ENCODE measurements around the gene PCGF3.
"Not testable (repeated sequence)": the region's sequence is repeated elsewhere in the genome, so short reads cannot be mapped to it uniquely, and the experiment has no call there.

Gene PCGF3

GRCh38 chr4:669806-670559 lies 35.6 kb upstream of the PCGF3 start:
- DNase-seq: not testable (repeated sequence)

- DNase-seq: no peak
Observed at GRCh38 chr4:671769-672168, 33.9 kb upstream of the PCGF3 start.

- no peak for DNase-seq
Observed at GRCh38 chr4:673349-674091, 32.1 kb upstream of the PCGF3 start.

- peak; percentile 95 for DNase-seq
Observed at GRCh38 chr4:674172-675035, 31.2 kb upstream of the PCGF3 start, which contains the start of the genes ATP5ME and MYL5. Gene ATP5ME (minus strand): TSS chr4:674276. CDS start chr4:674247, 29 bp downstream. Gene MYL5 (plus strand): TSS chr4:674542. CDS start chr4:678027, 3,485 bp downstream.

GRCh38 chr4:675036-675882 lies 30.4 kb upstream of the PCGF3 start:
- DNase-seq: no peak

GRCh38 chr4:675980-676870 lies 29.4 kb upstream of the PCGF3 start:
- no peak for DNase-seq

GRCh38 chr4:676871-677235 lies 28.8 kb upstream of the PCGF3 start:
- DNase-seq: no peak

GRCh38 chr4:677431-678293 lies 28.0 kb upstream of the PCGF3 start:
- DNase-seq: no peak

GRCh38 chr4:678331-679103 lies 27.1 kb upstream of the PCGF3 start:
- no peak for DNase-seq

GRCh38 chr4:679104-679481 lies 26.5 kb upstream of the PCGF3 start:
- DNase-seq: no peak

GRCh38 chr4:679629-680028 lies 26.0 kb upstream of the PCGF3 start:
- no peak for DNase-seq

GRCh38 chr4:680091-680490 lies 25.5 kb upstream of the PCGF3 start:
- DNase-seq: no peak

- DNase-seq: no peak
Observed at GRCh38 chr4:680551-680927, 25.1 kb upstream of the PCGF3 start.

GRCh38 chr4:680928-681645 lies 24.5 kb upstream of the PCGF3 start:
- DNase-seq: peak; percentile 37

- DNase-seq: no peak
Observed at GRCh38 chr4:681736-682451, 23.7 kb upstream of the PCGF3 start.

GRCh38 chr4:682490-683172 lies 23.0 kb upstream of the PCGF3 start:
- DNase-seq: no peak

GRCh38 chr4:683247-683897 lies 22.3 kb upstream of the PCGF3 start:
- no peak for DNase-seq
